Measurements from ENCODE around the gene BMP6.

GRCh38 chr6:7894262-7895124 lies 168.6 kb downstream of the BMP6 start:
- no peak for TF ChIP-seq CTCF (IDR thresholded peaks at IDR 0.05)
- TF ChIP-seq ZFX (IDR thresholded peaks at IDR 0.05; ENCODE audit: borderline replicate concordance) = no peak

All from 22Rv1 (cell line).